Gastroesophageal sphincter (tissue), 4 donors: Measurements from ENCODE around the gene RFX8. TPM values are rescaled to one million over a fixed set of nuclear protein-coding genes. Genes with fewer than 3 reads are reported as not detected.

Source experiments
- ATAC-seq: fragments of 150-250 bp; one replicate; pipeline ENCODE4 v1.9.1; 2016; ENCODE audit warnings: mild to moderate bottlenecking, moderate library complexity
- H3K27ac ChIP-seq, 4 donors: fragments of 200-600 bp; sonication (generic) in 3 of 4; 1 replicate in 3 of 4; 2 replicates in 1 of 4; pipeline ENCODE4 v1.5.1; 2016 to 2019
- H3K27me3 ChIP-seq: fragments of 200-600 bp; sonication (generic); one replicate; pipeline ENCODE4 v1.5.1; 2019
- H3K36me3 ChIP-seq, 2 donors: fragments of 200-600 bp; sonication (generic); one replicate each; pipeline ENCODE4 v1.5.1; 2019; ENCODE audit warnings: control low read depth in 1 of 2
- H3K4me1 ChIP-seq, 3 donors: fragments of 200-600 bp; sonication (generic); 1 replicate in 2 of 3; 2 replicates in 1 of 3; pipeline ENCODE4 v1.5.1; 2016 to 2019; ENCODE audit warnings: control low read depth in 2 of 3
- H3K4me3 ChIP-seq, 2 donors: fragments of 200-600 bp; sonication (generic); one replicate each; pipeline ENCODE4 v1.5.1; 2019; ENCODE audit warnings: mild to moderate bottlenecking in 1 of 2, moderate library complexity in 1 of 2
- H3K9me3 ChIP-seq, 3 donors: fragments of 200-600 bp; sonication (generic); one replicate each; pipeline ENCODE4 v1.5.1; 2017 to 2019; ENCODE audit warnings: control low read depth in 2 of 3
- EP300 ChIP-seq: sonication (generic); formaldehyde crosslinking; IDR thresholded peaks from one replicate; pipeline ENCODE4 v1.6.1; 2017; ENCODE audit warnings: antibody characterized with exemption, mild to moderate bottlenecking
- POLR2A ChIP-seq, 2 donors: fragments of 450-650 bp; IDR thresholded peaks; one replicate each; pipeline ENCODE4 v1.6.1; 2017; ENCODE audit warnings: antibody characterized with exemption in 2 of 2, mild to moderate bottlenecking in 2 of 2, moderate library complexity in 1 of 2
- POLR2AphosphoS5 ChIP-seq: sonication (generic); formaldehyde crosslinking; IDR thresholded peaks from one replicate; pipeline ENCODE4 v1.6.1; 2017; ENCODE audit warnings: antibody characterized with exemption
- WGBS, 2 donors: methylation state at CpG; one replicate each; pipeline ENCODE4 v1.1.5; 2018; ENCODE audit warnings: low coverage in 1 of 2; 5-methylcytosine and 5-hydroxymethylcytosine counted together
- total RNA-seq, 4 donors: library from RNA; depleted of rRNA; stranded (reverse); fragments of >200 nt; gene quantifications; one replicate each; pipeline ENCODE4 v1.1.0, GENCODE V29; 2016
- TF ChIP-seq, protein P1 (sequence below), 4 experiments: fragments of 200-600 bp in 2 of 4; fragments of 450-650 bp in 2 of 4; sonication (generic) in 1 of 4; IDR thresholded peaks; one replicate each; pipeline ENCODE4 v1.5.1; 2017 to 2019; ENCODE audit warnings: antibody characterized with exemption in 4 of 4, mild to moderate bottlenecking in 2 of 4, moderate library complexity in 2 of 4

The RFX8 gene
- total RNA-seq, 4 donors from 2014 or later = 0.54 TPM; not detected in 3

DNA sequence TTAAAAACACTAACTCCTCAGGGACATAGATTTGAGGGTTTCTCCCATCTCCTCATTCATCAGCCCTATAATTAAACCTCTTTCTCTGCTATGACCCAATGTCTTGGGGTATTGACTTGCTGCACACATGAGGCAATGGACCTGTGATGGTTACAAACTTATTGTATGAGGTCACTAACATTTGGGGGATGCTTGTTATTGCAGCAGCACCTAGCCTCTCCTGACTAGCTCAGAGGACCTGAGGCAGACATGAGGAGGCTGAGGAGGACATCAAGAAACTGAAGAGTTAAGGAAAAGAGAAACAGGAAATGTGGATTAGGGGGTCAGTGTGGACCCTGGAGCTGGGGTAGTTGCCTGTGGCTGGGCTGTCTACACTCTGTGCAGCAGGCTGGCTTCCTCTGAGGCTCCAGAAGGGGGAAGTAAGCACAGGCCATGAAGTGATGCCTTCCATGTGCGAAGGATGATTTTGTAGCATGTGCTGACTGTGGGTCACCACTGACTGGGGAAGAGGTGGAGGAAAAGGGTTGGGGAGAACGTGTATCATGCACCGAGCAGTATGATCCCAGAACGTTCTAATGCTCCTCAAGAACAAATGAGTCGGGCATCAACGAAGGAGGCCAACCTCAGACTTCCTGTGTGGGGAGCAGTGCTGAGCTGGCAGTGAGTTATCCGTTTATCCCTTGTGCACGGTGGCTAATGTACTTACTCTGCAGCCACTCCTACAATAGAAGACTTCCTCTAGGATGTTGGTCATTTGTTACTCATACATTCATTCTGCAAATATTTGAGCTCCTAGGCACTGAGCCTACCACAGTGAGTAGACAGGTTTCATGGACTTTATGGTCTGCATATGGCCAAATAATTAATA is 42.1 kb upstream of the RFX8 start:
- ATAC-seq = no peak

DNA sequence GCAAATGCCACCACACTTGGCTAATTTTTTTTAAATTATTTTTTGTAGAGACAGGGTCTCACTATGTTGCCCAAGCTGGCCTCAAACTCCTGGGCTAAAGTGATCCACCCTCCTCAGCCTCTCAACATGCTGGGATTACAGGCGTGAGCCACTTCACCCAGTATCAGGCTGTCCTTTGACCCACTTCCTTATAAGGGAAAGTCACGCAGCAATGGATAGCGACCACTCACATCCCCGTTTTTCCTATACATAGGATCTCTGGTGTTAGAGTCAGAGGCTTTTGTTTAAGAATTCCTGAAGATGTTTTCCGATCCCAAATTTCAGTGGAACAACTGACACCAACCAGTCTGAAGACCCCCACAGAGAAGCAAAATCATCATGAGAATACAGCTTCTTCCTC is 41.4 kb upstream of the RFX8 start:
- H3K36me3 ChIP-seq = no peaks in the 10 kb centered on the region
- H3K27ac ChIP-seq = no peak overlapping the region
- no peak for TF ChIP-seq POLR2AphosphoS5
- TF ChIP-seq, protein P1, sequence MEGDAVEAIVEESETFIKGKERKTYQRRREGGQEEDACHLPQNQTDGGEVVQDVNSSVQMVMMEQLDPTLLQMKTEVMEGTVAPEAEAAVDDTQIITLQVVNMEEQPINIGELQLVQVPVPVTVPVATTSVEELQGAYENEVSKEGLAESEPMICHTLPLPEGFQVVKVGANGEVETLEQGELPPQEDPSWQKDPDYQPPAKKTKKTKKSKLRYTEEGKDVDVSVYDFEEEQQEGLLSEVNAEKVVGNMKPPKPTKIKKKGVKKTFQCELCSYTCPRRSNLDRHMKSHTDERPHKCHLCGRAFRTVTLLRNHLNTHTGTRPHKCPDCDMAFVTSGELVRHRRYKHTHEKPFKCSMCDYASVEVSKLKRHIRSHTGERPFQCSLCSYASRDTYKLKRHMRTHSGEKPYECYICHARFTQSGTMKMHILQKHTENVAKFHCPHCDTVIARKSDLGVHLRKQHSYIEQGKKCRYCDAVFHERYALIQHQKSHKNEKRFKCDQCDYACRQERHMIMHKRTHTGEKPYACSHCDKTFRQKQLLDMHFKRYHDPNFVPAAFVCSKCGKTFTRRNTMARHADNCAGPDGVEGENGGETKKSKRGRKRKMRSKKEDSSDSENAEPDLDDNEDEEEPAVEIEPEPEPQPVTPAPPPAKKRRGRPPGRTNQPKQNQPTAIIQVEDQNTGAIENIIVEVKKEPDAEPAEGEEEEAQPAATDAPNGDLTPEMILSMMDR (IDR thresholded peaks at IDR 0.05) = no peak
- no peak for TF ChIP-seq EP300
- ATAC-seq = no peak
- H3K4me1 ChIP-seq = peaks cover 0 to 38% (median 7%) of the 10 kb centered on the region in 3 donors
- no peak overlapping the region for H3K4me3 ChIP-seq
- H3K27me3 ChIP-seq = no peaks in the 10 kb centered on the region
- H3K9me3 ChIP-seq = peaks cover 0 to 7% (median 0%) of the 10 kb centered on the region in 3 donors
- WGBS, 2 donors = 96 to 100% methylated on average over 3 to 5 of the region's 5 CpGs

More for the DNA sequence above, 42.1 kb upstream of the RFX8 start:
- Histone ChIP-seq H3K36me3 (no peaks in the 10 kb centered on the region), H3K27me3 (no peaks in the 10 kb centered on the region), H3K4me3 (no peak overlapping the region), H3K9me3 (peaks cover 0 to 7% (median 0%) of the 10 kb centered on the region in 3 donors), H3K27ac (peak overlapping the region in 2 of 4 donors; percentile 20 to 24), H3K4me1 (peaks cover 0 to 38% (median 7%) of the 10 kb centered on the region in 3 donors)
- TF ChIP-seq POLR2A (IDR thresholded peaks at IDR 0.05) (no peak), EP300 (no peak), POLR2AphosphoS5 (peak; percentile 20)
- TF ChIP-seq, protein P1 (IDR thresholded peaks at IDR 0.05) = no peak
- 19 to 64% methylated on average over 7 to 8 of the region's 8 CpGs for WGBS, 2 donors

DNA sequence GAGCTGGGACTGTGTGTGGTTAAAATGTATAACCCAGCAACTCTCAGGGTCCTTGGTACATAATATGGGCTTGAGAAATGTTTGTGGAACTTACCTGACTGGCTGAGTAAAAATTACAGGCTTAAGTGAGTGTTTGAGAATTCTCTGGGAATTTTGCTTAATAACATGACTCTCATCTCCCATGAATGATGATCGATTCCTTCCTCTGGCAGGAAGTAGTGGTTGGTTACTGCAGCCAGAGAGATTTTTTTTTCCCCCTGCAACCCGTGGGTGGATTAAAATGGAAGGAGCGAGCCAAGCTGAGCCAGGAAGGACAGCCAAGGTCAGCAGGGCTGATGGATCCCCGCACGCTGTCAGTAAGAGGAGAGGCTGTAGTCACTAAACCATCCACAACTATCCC is 40.6 kb upstream of the RFX8 start:
- Histone ChIP-seq H3K4me3 (no peak overlapping the region), H3K4me1 (peaks cover 0 to 38% (median 7%) of the 10 kb centered on the region in 3 donors), H3K36me3 (no peaks in the 10 kb centered on the region), H3K27me3 (no peaks in the 10 kb centered on the region), H3K27ac (peak overlapping the region in 2 of 4 donors; percentile 39 to 53), H3K9me3 (peaks cover 0 to 7% (median 0%) of the 10 kb centered on the region in 3 donors)
- TF ChIP-seq, protein P1 (IDR thresholded peaks at IDR 0.05) = no peak
- TF ChIP-seq POLR2AphosphoS5 = peak; percentile 48
- 0 to 6% methylated on average over 1 to 5 of the region's 5 CpGs for WGBS, 2 donors
- peak; percentile 55 for ATAC-seq

DNA sequence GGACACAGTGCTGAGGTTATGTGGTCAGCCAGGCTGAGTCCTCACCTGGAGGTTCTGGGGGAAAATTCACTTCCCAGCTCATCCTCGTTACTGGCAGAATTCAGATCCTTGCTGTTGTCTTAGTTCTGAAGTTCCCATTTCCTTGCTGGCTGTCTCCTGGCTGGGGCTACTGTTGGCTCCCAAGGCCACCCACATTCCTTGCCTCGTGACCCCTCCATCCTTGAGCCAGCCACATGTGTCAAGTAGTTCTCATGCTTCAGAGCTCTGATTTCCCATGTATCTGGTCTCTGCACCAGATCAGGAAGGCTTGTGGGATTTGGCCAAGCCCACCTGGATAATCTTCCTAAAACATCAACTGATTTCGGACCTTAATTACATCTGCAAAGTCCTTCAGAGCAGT is 38.1 kb upstream of the RFX8 start:
- Histone ChIP-seq H3K36me3 (no peaks in the 10 kb centered on the region), H3K4me3 (no peak overlapping the region), H3K4me1 (peaks cover 0 to 23% (median 7%) of the 10 kb centered on the region in 3 donors), H3K27ac (no peak overlapping the region), H3K27me3 (no peaks in the 10 kb centered on the region), H3K9me3 (peaks cover 0 to 7% (median 0%) of the 10 kb centered on the region in 3 donors)
- WGBS, 2 donors = 80% methylated on average over 1 to 2 of the region's 3 CpGs
- no peak for ATAC-seq
- TF ChIP-seq EP300 (no peak), POLR2A (IDR thresholded peaks at IDR 0.05) (no peak), POLR2AphosphoS5 (no peak)
- TF ChIP-seq, protein P1 (IDR thresholded peaks at IDR 0.05) = no peak

DNA sequence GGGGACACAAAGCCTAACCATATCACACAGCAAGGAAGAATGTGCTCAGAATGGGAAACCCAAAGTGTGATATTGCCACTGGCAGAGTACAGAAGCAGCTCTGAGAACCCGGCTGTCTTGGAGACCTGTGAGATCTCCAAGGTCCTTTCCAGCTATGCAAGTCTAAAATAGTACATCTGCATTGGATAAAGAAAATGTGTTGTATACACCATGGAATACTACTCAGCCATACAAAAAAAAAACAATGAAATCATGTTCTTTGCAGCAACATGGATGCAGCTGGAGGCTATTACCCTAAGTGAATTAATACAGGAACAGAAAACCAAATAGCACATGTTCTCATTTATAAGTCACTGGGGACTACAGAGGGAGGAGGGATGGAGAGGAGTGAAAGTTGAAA is 36.5 kb upstream of the RFX8 start:
- no peaks in the 10 kb centered on the region for H3K27me3 ChIP-seq
- H3K4me1 ChIP-seq = peaks cover 0 to 15% (median 7%) of the 10 kb centered on the region in 3 donors
- no peak for TF ChIP-seq EP300
- no peak for TF ChIP-seq POLR2AphosphoS5
- TF ChIP-seq POLR2A (IDR thresholded peaks at IDR 0.05) = no peak
- TF ChIP-seq, protein P1 (IDR thresholded peaks at IDR 0.05) = no peak
- H3K9me3 ChIP-seq = peaks cover 0 to 1% (median 0%) of the 10 kb centered on the region in 3 donors
- 60 to 73% methylated on average over 1 of the region's 1 CpG for WGBS, 2 donors
- H3K27ac ChIP-seq = no peak overlapping the region
- H3K36me3 ChIP-seq = no peaks in the 10 kb centered on the region
- ATAC-seq = no peak
- no peak overlapping the region for H3K4me3 ChIP-seq
